Measurements from ENCODE around the gene USHBP1. TPM values are rescaled to one million over a fixed set of nuclear protein-coding genes. Genes with fewer than 3 reads are reported as not detected.

USHBP1 gene
- total RNA-seq (2013; cell fraction: nucleolus; rRNA removed): 0.58 and 0.61 TPM in 2 replicates
- total RNA-seq (2014; rRNA removed) (0.11 and 0.96 TPM in 2 replicates), total RNA-seq (2014; rRNA removed; fragmentation: Illumina TruSeq; extraction: Trizol) (0.09 TPM in 1 of 2 replicates, not detected in the other), total RNA-seq (2021) (0.27 and 0.62 TPM in 2 replicates), polyA plus RNA-seq (2011; rRNA removed) (0.07 TPM in 1 of 2 replicates, not detected in the other), polyA plus RNA-seq (2014; fragmentation: Illumina TruSeq; extraction: Trizol) (not detected in 2 replicates), polyA plus RNA-seq (2014; fragmentation: Nextera tagmentation; extraction: Ambion mirVana) (under 1 TPM in 1 of 2 experiments, not detected in 1; 0.05 TPM), polyA plus RNA-seq (2014; rRNA removed) (0.12 and 0.33 TPM in 2 replicates), polyA plus RNA-seq (2016; fragmentation: Nextera tagmentation; extraction: Ambion mirVana) (under 1 TPM; 0.33 to 0.44 TPM), polyA minus RNA-seq (2011; rRNA and poly(A)+ RNA removed) (0.15 TPM in 1 of 2 replicates, not detected in the other), Bru-seq, nascent RNA (percentile 22 among the genes with signal in this experiment), BruChase-seq, experiment 1, labeled RNA remaining after a 6-hour chase (percentile 21 among the genes with signal in this experiment), BruChase-seq, experiment 2, labeled RNA remaining after a 2-hour chase (percentile 18 among the genes with signal in this experiment)
- not detected for polyA plus RNA-seq (2011; ENCODE audit: low read depth)
- polyA plus RNA-seq (2011; cell fraction: cytosol; rRNA removed): 0.03 and 0.18 TPM in 2 replicates
- 0.48 and 1.1 TPM in 2 replicates for polyA plus RNA-seq (2011; cell fraction: nucleus; rRNA removed)
- polyA plus RNA-seq (2012): 0.09 and 0.31 TPM in 2 replicates
- not detected in 2 replicates for polyA minus RNA-seq (2011; cell fraction: cytosol; rRNA and poly(A)+ RNA removed)
- 0.12 and 1.1 TPM in 2 replicates for polyA minus RNA-seq (2011; cell fraction: nucleus; rRNA and poly(A)+ RNA removed)
- long read RNA-seq, experiment 1: 0 reads
- long read RNA-seq, experiment 2, partial matches to known transcripts: 0 of 2 reads
- long read RNA-seq, experiment 2, other reads (novel, unspliced or antisense): 2 of 2 reads

GRCh38 chr19:17264641-17264979 is at the start of gene USHBP1:
Gene USHBP1 (minus strand): TSS chr19:17264745. CDS start chr19:17264299, 446 bp downstream.
- intact Hi-C loops (cut with micrococcal nuclease; ENCODE audit: unreplicated experiment): loop anchor here (5.0 to 10.0 kb wide), 2 partner anchors 197 to 490 kb away; no protein-coding TSS in a partner anchor
- POLR2A ChIA-PET: interaction anchor here (0.6 kb wide), 1 partner anchor 57 kb away, joined by 5 read pairs; no protein-coding TSS in a partner anchor
- Histone ChIP-seq H3K27me3 (replicated peaks in 1 of 2; ENCODE audit: control insufficient read depth in 2 of 2, insufficient read depth in 2 of 2, low read length in 1 of 2) (no peaks in the 10 kb centered on the region), H3K79me2 (ENCODE audit: control insufficient read depth, insufficient read depth, low read length) (peaks cover 13% of the 10 kb centered on the region), H3K36me3 (ENCODE audit: control insufficient read depth in 2 of 2, insufficient read depth in 2 of 2, low read length in 1 of 2) (0 out of 4 replicates have a peak, but pooled peaks cover 0 to 2% of the 10 kb centered on the region in 2 experiments), H3K27ac (ENCODE audit: control insufficient read depth, insufficient read depth) (no peak within 1 kb of the TSS), H2AFZ (ENCODE audit: control insufficient read depth, low read depth, low read length) (peak within 1 kb of the TSS; percentile 21; the same call in 1 of the 2 replicates), H3K4me3 (no peak within 1 kb of the TSS), H4K20me1 (ENCODE audit: control insufficient read depth, insufficient read depth) (no peaks in the 10 kb centered on the region), H3K9me3 (replicated peaks; ENCODE audit: control insufficient read depth, insufficient read depth, low read length) (no peaks in the 10 kb centered on the region), H3K9ac (ENCODE audit: control insufficient read depth, insufficient read depth, low read length) (no peak within 1 kb of the TSS), H3K4me2 (ENCODE audit: control insufficient read depth, insufficient read depth) (no peak within 1 kb of the TSS), H3K4me1 (ENCODE audit: control insufficient read depth, insufficient read depth, low read length) (peaks cover 14% of the 10 kb centered on the region)
- TF ChIP-seq BHLHE40 (IDR thresholded peaks at IDR 0.05; ENCODE audit: borderline replicate concordance in 1 of 2, low read depth in 2 of 2, low read length in 1 of 2) (peak; percentile 14 to 81; a peak in 2 of 4 replicates), RAD51 (IDR thresholded peaks at IDR 0.05) (peak; percentile 90), STAT3 (IDR thresholded peaks at IDR 0.05; ENCODE audit: low read depth, low read length) (no peak), USF1 (IDR thresholded peaks at IDR 0.05; ENCODE audit: borderline replicate concordance, extremely low read length, insufficient read depth, low read depth, low read length) (peak; percentile 74), USF2 (IDR thresholded peaks at IDR 0.05; ENCODE audit: borderline replicate concordance, low read depth, low read length) (peak; percentile 24; the same call in 1 of the 2 replicates)
- DNase-seq (ENCODE audit: low read depth, low spot score): no peak
- RAD21 ChIA-PET (ENCODE audit: unreplicated experiment): interaction anchor here (1.2 to 1.3 kb wide), 2 partner anchors 16 to 18 kb away, joined by 3 to 5 read pairs; no protein-coding TSS in a partner anchor
- no TSS peak for BruUV-seq (replicated peaks)
- WGBS (ENCODE audit: insufficient coverage, insufficient replicate concordance, low lambda C conversion rate, missing lambda C conversion rate): 13% methylated on average over 5 of the region's 5 CpGs
- in situ Hi-C loops (cut with MboI): no loop called here
- no peak for FAIRE-seq
- SMC1A ChIA-PET (ENCODE audit: uncharacterized antibody, unreplicated experiment): interaction anchor here (0.9 to 5.0 kb wide), 4 partner anchors 17 to 191 kb away, joined by 3 to 43 read pairs (median 5); partner anchors contain the start of gene ANKLE1
- CTCF ChIA-PET: interaction anchor here (0.7 to 10.5 kb wide), 9 partner anchors 9 to 191 kb away, joined by 3 to 120 read pairs (median 3); partner anchors contain the start of gene ANKLE1
- no peak for ATAC-seq

All from GM12878 (cell line).